Head of caudate nucleus (tissue), 42 donors: ENCODE data around the gene CD74.
A peak's percentile ranks its signal among the peaks of the same experiment; 100 is the strongest.

Experiments
- DNase-seq, 42 donors: peaks; one replicate each; pipeline versions ENCODE4 v3.0.0 to v3.0.0-alpha.2; 2020 to 2021; ENCODE audit warnings: mixed read lengths in 7 of 42
- intact Hi-C: fragments of 100-400 bp; cut with DNase I; formaldehyde crosslinking; loops from one replicate; pipeline ENCODE4 v1.15.0; 2022

Gene CD74

DNA sequence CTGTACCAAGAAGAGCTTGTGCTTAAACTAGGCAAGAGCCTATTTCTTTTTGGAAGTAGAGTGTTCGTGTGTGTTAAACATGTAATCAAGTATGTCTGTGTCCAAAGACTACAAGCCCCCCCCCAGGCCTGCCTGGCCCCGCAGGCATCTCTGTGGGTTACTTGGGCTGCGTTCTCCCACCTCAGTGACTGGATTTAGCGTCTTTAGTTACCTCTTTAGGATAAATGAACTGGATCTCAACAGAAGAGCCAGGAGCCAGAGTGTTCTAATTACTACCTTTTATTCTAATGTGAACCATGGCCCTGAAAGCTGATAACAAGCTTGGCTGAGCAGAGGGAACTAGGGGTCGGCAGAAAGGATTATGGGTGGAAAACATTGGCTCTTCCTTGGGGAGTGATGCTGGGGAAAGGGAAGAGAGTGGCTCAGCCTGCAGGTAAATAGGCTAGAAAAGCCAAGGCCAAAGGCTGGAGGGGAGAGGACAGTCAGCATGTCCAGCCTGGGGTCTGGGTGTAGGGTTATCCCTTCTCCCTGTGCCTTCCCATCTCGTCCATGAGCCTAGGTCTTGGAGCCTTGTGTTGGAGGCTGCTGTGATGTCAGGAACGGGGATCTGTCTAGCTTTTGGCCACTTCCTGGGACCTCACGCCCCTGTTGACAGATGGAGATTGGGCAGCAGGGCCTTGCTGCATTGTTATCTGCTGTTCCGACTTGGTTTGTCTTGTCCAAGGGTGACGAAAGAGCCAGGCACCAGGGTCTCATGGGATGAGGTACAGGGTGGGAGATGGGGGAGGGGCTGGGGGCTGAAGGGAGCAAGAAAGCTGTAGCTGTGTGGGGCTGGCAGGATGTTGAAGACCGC lies 11.1 kb downstream of the CD74 start:
- intact Hi-C loops = no loop called here
- DNase-seq = no peak

GRCh38 chr5:150401076-150401375 lies 11.7 kb downstream of the CD74 start:
- DNase-seq = no peak
- intact Hi-C loops = no loop called here

- DNase-seq = no peak
- intact Hi-C loops = no loop called here
Measured at GRCh38 chr5:150400316-150401075, 12.2 kb downstream of the CD74 start.

DNA sequence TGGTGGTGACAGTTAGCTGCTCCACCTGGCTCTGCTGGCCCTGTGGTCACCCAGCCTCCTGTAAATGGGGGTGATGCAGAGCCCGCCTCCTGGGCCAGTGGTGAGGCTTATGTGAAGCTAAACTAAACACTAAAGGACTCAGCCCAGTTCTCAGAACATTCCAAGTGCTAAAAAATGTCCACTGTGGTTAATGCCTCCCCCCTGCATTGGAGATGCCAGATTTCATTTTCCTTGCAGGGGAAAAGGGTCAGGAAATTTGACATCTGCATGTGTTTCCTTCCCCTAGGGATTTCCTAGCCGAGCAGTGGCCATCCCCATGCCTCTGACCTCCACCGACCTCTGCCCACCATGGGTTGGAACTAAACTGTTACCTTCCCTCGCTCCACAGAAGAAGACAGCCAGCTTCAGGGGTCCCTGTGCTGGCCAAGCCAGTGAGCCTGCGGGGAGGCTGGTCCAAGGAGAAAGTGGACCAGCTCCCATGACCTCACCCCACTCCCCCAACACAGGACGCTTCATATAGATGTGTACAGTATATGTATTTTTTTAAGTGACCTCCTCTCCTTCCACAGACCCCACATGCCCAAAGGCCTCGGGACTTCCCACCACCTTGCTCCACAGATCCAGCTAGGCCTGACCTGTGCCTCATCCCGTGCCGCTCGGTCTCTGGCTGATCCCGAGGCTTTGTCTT lies 13.0 kb downstream of the CD74 start:
- DNase-seq = no peak
- intact Hi-C loops = no loop called here

- intact Hi-C loops = no loop called here
- no peak for DNase-seq
Measured at GRCh38 chr5:150398722-150399523, 13.8 kb downstream of the CD74 start.

GRCh38 chr5:150397782-150398721 lies 14.7 kb downstream of the CD74 start:
- intact Hi-C loops = no loop called here
- DNase-seq = no peak

GRCh38 chr5:150397146-150397781 lies 15.4 kb downstream of the CD74 start:
- intact Hi-C loops = no loop called here
- peak in 6 of 42 donors; percentile 7 to 46 (median 26) for DNase-seq

GRCh38 chr5:150396267-150396666 lies 16.4 kb downstream of the CD74 start:
- intact Hi-C loops = no loop called here

DNA sequence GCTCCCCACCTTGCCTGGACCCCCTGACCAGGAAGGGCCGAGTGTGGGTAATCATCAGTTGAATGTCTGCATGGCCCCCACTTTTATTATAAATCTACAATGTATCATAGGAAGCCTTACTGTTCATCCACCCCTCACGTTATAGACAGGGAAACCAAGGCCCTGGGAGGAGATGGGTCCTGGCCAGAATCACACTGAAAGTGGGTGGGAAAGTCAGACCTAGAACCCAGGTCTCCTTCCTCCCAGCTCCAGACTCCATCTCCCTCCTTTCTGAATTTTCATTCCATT lies 17.1 kb downstream of the CD74 start:
- intact Hi-C loops = no loop called here
- DNase-seq = no peak

More at GRCh38 chr5:150396267-150396666, 16.4 kb downstream of the CD74 start:
- DNase-seq = no peak

GRCh38 chr5:150394912-150395687 lies 17.6 kb downstream of the CD74 start:
- intact Hi-C loops = no loop called here
- peak in 24 of 42 donors; percentile 12 to 72 (median 34) for DNase-seq

- no peak for DNase-seq
- intact Hi-C loops = no loop called here
Measured at GRCh38 chr5:150394131-150394530, 18.6 kb downstream of the CD74 start.

GRCh38 chr5:150393096-150393645 lies 19.5 kb downstream of the CD74 start:
- intact Hi-C loops = no loop called here
- DNase-seq = no peak

GRCh38 chr5:150392680-150393079 lies 20.0 kb downstream of the CD74 start:
- DNase-seq = no peak
- intact Hi-C loops = no loop called here

DNA sequence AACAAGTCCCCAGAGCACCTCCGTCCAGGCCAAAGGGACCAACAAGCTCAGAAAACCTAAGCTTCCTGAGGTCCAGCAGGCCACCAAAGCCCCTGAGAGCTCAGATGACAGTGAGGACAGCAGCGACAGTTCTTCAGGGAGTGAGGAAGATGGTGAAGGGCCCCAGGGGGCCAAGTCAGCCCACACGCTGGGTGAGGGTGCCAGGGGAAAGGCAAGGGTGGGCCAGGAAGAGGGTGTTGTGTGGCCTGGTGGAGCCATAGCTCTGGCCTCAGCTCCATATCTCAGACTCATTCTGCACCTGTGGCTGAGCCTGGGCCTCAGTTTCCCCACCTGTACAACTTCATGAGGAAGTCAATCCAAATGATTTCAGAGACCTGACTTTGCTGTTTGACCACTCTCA lies 20.7 kb downstream of the CD74 start:
- DNase-seq = no peak
- intact Hi-C loops = no loop called here

DNA sequence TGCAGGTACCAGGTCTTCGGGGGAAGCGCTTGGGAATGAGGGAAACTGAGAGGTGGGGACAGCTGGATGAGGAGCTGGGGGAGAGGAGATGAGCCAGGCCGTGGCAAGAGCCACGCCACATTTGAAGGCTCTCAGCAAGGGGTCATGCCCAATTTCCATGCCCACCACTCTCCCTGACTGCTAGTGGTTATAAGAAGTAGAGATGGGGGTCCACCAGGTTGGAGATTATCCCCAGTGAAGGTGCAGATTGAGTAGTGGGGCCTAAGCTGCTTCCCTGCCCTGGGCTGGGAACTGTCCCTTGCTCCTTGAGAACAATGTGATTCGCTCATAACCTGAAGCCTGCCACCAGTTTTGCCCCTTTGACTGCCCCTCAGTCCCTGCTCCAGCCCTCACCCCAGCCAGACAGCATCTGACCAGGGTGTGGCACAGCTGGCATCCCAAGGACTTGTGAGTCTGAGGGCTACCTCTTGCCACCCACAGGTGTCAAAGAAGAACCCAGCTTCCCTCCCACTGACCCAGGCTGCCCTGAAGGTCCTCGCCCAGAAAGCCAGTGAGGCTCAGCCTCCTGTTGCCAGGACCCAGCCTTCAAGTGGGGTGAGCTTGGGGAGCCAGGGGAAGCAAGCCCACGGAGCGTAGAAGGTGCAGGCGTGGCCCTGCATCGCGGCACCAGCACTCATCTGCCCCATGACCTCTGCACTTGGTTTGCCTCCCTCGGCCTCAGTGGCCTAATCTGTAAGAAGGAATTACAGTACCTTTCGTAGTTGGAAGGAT lies 21.5 kb downstream of the CD74 start:
- intact Hi-C loops = no loop called here

More for the DNA sequence above, 21.5 kb downstream of the CD74 start:
- no peak for DNase-seq
